MCF 10A (cell line): ENCODE data around the gene ROR1. TPM values are rescaled to one million over a fixed set of nuclear protein-coding genes. Genes with fewer than 3 reads are reported as not detected.

Experiments used
- BruUV-seq: library from RNA; stranded (reverse); fragments of 400-500 nt; replicated peaks from 2 replicates; lab custom pipeline; 2021; lab: Mats Ljungman, UMichigan
- CTCF ChIA-PET: fragments of 300-600 bp; sonication (Branson Sonifier 250); formaldehyde crosslinking; extraction: SDS; loops from one replicate; lab custom pipeline; 2021; ENCODE audit warnings: antibody characterized with exemption, inconsistent platforms; lab: Yijun Ruan, JAX
- POLR2A ChIA-PET: fragments of 300-600, 350-650 bp; sonication (Branson Sonifier 250); formaldehyde crosslinking; extraction: SDS; loops from one replicate; lab custom pipeline; 2020; ENCODE audit warnings: antibody characterized with exemption, inconsistent platforms; lab: Yijun Ruan, JAX
- DNase-seq: peaks from one replicate; pipeline ENCODE4 v3.0.0-alpha.2; 2018; ENCODE audit not compliant: unreplicated experiment
- H3K27ac Mint-ChIP-seq: one replicate; pipeline ENCODE4 v1.8.0; 2022; ENCODE audit warnings: mild to moderate bottlenecking, low read depth, mixed read lengths; ENCODE audit not compliant: unreplicated experiment
- H3K27me3 Mint-ChIP-seq: one replicate; pipeline ENCODE4 v1.8.0; 2022; ENCODE audit warnings: mixed read lengths; ENCODE audit not compliant: insufficient read depth, unreplicated experiment
- H3K36me3 Mint-ChIP-seq: one replicate; pipeline ENCODE4 v1.8.0; 2022; ENCODE audit warnings: mild to moderate bottlenecking, moderate library complexity, mixed read lengths; ENCODE audit not compliant: insufficient read depth, unreplicated experiment
- H3K4me1 Mint-ChIP-seq: one replicate; pipeline ENCODE4 v1.8.0; 2022; ENCODE audit warnings: mixed read lengths; ENCODE audit not compliant: insufficient read depth, unreplicated experiment
- H3K4me3 Mint-ChIP-seq: one replicate; pipeline ENCODE4 v1.8.0; 2022; ENCODE audit warnings: mild to moderate bottlenecking, moderate library complexity, mixed read lengths; ENCODE audit not compliant: unreplicated experiment
- H3K9me3 Mint-ChIP-seq: one replicate; pipeline ENCODE4 v1.8.0; 2022; ENCODE audit warnings: mixed read lengths; ENCODE audit not compliant: unreplicated experiment
- CTCF ChIP-seq: fragments of 200-600 bp; IDR thresholded peaks from one replicate; pipeline ENCODE4 v1.8.0; 2022; ENCODE audit warnings: antibody characterized with exemption, mild to moderate bottlenecking; ENCODE audit not compliant: unreplicated experiment
- intact Hi-C: fragments of 100-400 bp; cut with micrococcal nuclease; formaldehyde crosslinking; loops from 2 replicates; pipeline ENCODE4 v1.14.1; 2022
- total RNA-seq: library from RNA; stranded (reverse); gene quantifications from 2 replicates; pipeline ENCODE4 v1.2.3, GENCODE V29; 2022

The ROR1 gene
- total RNA-seq, 1 experiment from 2014 or later, result 4.6 TPM

DNA sequence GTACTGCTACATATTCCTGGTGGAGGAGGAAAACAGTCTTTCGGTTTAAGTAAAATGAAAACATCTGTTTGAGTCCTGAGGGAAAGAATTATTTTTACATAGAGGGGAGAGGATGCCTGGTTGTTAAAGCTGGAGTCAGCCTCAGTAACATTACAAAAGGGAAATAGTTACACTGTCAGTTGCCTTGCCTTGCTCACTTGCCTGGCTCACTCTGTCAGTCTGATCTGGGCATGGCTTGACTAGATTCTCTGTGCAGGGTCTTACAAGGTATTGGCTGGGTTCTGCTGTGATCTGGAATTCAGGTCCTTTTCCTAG, 421.2 kb downstream of the ROR1 start:
- ChIA-PET POLR2A (no interaction called here), CTCF (no interaction called here)
- no peaks in the 10 kb centered on the region for H3K36me3 Mint-ChIP-seq
- no peaks in the 10 kb centered on the region for H3K27me3 Mint-ChIP-seq
- BruUV-seq, result no TSS peak
- DNase-seq, result no peak
- H3K9me3 Mint-ChIP-seq, result no peaks in the 10 kb centered on the region
- intact Hi-C loops, result no loop called here
- H3K4me3 Mint-ChIP-seq, result no peak overlapping the region
- peaks cover 6% of the 10 kb centered on the region for H3K4me1 Mint-ChIP-seq
- H3K27ac Mint-ChIP-seq, result no peak overlapping the region
- TF ChIP-seq CTCF, result no peak

- ChIA-PET CTCF (no interaction called here), POLR2A (interaction anchor here (1.0 kb wide), 1 partner anchor 23 kb away, joined by 3 read pairs; no protein-coding TSS in a partner anchor)
- H3K9me3 Mint-ChIP-seq, result no peaks in the 10 kb centered on the region
- H3K27me3 Mint-ChIP-seq, result no peaks in the 10 kb centered on the region
- no TSS peak for BruUV-seq
- intact Hi-C loops, result no loop called here
- peaks cover 6% of the 10 kb centered on the region for H3K4me1 Mint-ChIP-seq
- no peak for TF ChIP-seq CTCF
- H3K36me3 Mint-ChIP-seq, result no peaks in the 10 kb centered on the region
- no peak for DNase-seq
- no peak overlapping the region for H3K27ac Mint-ChIP-seq
- no peak overlapping the region for H3K4me3 Mint-ChIP-seq
Measured at GRCh38 chr1:64196074-64196870, 422.5 kb downstream of the ROR1 start.

- no peaks in the 10 kb centered on the region for H3K9me3 Mint-ChIP-seq
- ChIA-PET CTCF (interaction anchor here (0.7 to 1.1 kb wide), 2 partner anchors 46 to 1364 kb away, joined by 3 read pairs; no protein-coding TSS in a partner anchor), POLR2A (interaction anchor here (1.0 kb wide), 1 partner anchor 22 kb away, joined by 3 read pairs; no protein-coding TSS in a partner anchor)
- BruUV-seq, result no TSS peak
- peaks cover 6% of the 10 kb centered on the region for H3K4me1 Mint-ChIP-seq
- H3K27me3 Mint-ChIP-seq, result no peaks in the 10 kb centered on the region
- intact Hi-C loops, result no loop called here
- H3K27ac Mint-ChIP-seq, result no peak overlapping the region
- no peak for DNase-seq
- TF ChIP-seq CTCF, result no peak
- no peaks in the 10 kb centered on the region for H3K36me3 Mint-ChIP-seq
- no peak overlapping the region for H3K4me3 Mint-ChIP-seq
Measured at GRCh38 chr1:64197076-64197475, 423.3 kb downstream of the ROR1 start.

- Mint-ChIP-seq H3K9me3 (no peaks in the 10 kb centered on the region), H3K27ac (no peak overlapping the region), H3K4me3 (no peak overlapping the region), H3K4me1 (peaks cover 6% of the 10 kb centered on the region), H3K27me3 (peaks cover 2% of the 10 kb centered on the region), H3K36me3 (no peaks in the 10 kb centered on the region)
- TF ChIP-seq CTCF, result no peak
- intact Hi-C loops, result no loop called here
- POLR2A ChIA-PET, result no interaction called here
- CTCF ChIA-PET, result interaction anchor here (0.6 to 0.7 kb wide), 2 partner anchors 15 to 835 kb away, joined by 3 to 4 read pairs; no protein-coding TSS in a partner anchor
- DNase-seq, result peak; percentile 23
- no TSS peak for BruUV-seq
Measured at GRCh38 chr1:64199154-64199553, 425.3 kb downstream of the ROR1 start.
